KMS-11 (cell line): ENCODE data around the gene MRO.

Experiments
- H2AFZ ChIP-seq: fragments of 200-600 bp; sonication (generic); 2 replicates; pipeline ENCODE4 v1.6.1; 2016; ENCODE audit warnings: antibody characterized with exemption, mixed run types, low read depth
- H3K27ac ChIP-seq: fragments of 200-600 bp; sonication (generic); 2 replicates; pipeline ENCODE4 v1.6.1; 2016; ENCODE audit warnings: mild to moderate bottlenecking, mixed run types
- H3K27me3 ChIP-seq: fragments of 200-600 bp; sonication (generic); 2 replicates; pipeline ENCODE4 v1.6.1; 2017; ENCODE audit warnings: mild to moderate bottlenecking, low read depth, mixed run types, moderate library complexity; ENCODE audit not compliant: insufficient read depth
- H3K36me3 ChIP-seq: fragments of 200-600 bp; sonication (generic); 2 replicates; pipeline ENCODE4 v1.6.1; 2017; ENCODE audit warnings: mild to moderate bottlenecking, mixed run types; ENCODE audit not compliant: insufficient read depth
- H3K4me1 ChIP-seq: fragments of 200-600 bp; sonication (generic); 2 replicates; pipeline ENCODE4 v1.6.1; 2016; ENCODE audit warnings: mild to moderate bottlenecking, low read depth, mixed run types; ENCODE audit not compliant: poor library complexity, severe bottlenecking
- H3K4me2 ChIP-seq: fragments of 200-600 bp; sonication (generic); 2 replicates; pipeline ENCODE4 v1.7.0; 2016; ENCODE audit warnings: mild to moderate bottlenecking, mixed run types
- H3K4me3 ChIP-seq: fragments of 200-600 bp; sonication (generic); IDR thresholded peaks from 2 replicates; pipeline ENCODE4 v1.6.1; 2017; ENCODE audit warnings: low read depth, low read length, mixed read lengths; ENCODE audit not compliant: insufficient read depth
- H3K79me2 ChIP-seq: fragments of 200-600 bp; sonication (generic); 2 replicates; pipeline ENCODE4 v1.6.1; 2016; ENCODE audit warnings: low read depth, mixed run types; ENCODE audit not compliant: insufficient read depth
- H3K9ac ChIP-seq: fragments of 200-600 bp; sonication (generic); 2 replicates; pipeline ENCODE4 v1.6.1; 2016; ENCODE audit warnings: mild to moderate bottlenecking, mixed run types
- H4K20me1 ChIP-seq: fragments of 200-600 bp; sonication (generic); 2 replicates; pipeline ENCODE4 v1.6.1; 2016; ENCODE audit warnings: mild to moderate bottlenecking, mixed run types; ENCODE audit not compliant: insufficient read depth
- CTCF ChIP-seq: fragments of 200-600 bp; sonication (generic); conservative IDR thresholded peaks from 2 replicates; pipeline ENCODE4 v1.6.1; 2017; ENCODE audit warnings: low read depth, mild to moderate bottlenecking, antibody characterized with exemption, low read length, moderate library complexity, mixed read lengths

Gene MRO

DNA sequence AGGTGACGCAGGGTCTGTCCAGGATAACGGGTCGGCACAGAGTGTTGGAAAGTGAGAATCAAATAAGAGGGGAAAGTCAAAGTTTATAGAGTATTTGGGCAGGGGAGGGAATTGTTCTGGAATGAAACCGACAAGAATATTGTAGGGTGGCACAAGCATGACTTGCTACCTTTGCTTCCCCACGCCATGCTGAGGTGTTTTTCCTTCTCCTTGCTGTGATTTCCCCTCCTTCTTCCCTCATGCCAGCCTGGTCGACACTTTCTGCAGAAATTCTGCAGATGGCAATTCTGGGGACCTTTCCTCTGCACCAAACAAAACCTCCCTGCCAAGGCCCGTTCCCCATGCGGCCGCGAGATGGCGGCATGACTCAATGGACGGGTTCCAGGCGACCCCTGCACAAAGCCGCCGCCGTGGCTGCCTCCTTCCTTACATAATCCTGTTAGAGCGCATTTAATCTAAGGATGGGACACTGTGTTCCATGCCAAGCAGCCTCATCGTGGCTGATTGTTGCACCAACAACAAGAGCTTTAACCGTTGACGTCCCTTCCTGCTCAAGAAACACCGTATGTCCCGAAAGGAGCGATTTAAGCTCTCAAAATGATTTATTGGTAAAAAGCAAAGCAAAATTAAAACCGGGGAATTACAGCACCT is at the start of gene MRO:
Gene MRO, minus strand, starts transcription at position 289 of the 651 bp plus-strand sequence. CDS start 10,616 bp downstream, outside the sequence.
- no peak within 1 kb of the TSS for H3K4me3 ChIP-seq
- H4K20me1 ChIP-seq: no peaks in the 10 kb centered on the region
- H3K27ac ChIP-seq: no peak within 1 kb of the TSS
- peaks cover 14% of the 10 kb centered on the region for H3K4me1 ChIP-seq
- no peak within 1 kb of the TSS for H3K9ac ChIP-seq
- H3K36me3 ChIP-seq: no peaks in the 10 kb centered on the region
- H2AFZ ChIP-seq: peak within 1 kb of the TSS; percentile 58
- H3K4me2 ChIP-seq: peak within 1 kb of the TSS; percentile 59
- H3K27me3 ChIP-seq: no peaks in the 10 kb centered on the region
- peak; percentile 97 for TF ChIP-seq CTCF
- no peaks in the 10 kb centered on the region for H3K79me2 ChIP-seq

DNA sequence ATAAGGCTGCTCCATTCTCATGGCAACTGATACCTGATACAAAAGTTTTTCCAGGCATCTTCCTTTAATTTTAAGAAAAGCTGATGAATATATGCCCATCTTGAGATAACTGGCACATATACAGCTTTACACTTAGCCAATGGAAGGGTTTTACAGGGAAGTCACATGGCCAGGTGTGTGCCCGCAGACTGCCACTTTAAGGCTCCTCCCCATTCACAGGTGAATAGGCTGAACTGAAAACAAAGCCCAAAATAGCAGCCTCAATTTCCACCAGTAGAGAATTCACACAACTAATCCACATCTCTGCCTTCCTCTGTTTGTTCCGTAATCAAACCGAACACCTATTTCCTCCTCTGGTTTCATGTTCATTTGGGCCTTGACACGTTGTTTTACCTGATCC is 49.3 kb upstream of the MRO start:
- Histone ChIP-seq H3K4me1 (no peaks in the 10 kb centered on the region), H2AFZ (no peak overlapping the region), H4K20me1 (no peaks in the 10 kb centered on the region), H3K9ac (no peak overlapping the region), H3K27ac (no peak overlapping the region), H3K4me3 (no peak overlapping the region), H3K36me3 (no peaks in the 10 kb centered on the region), H3K27me3 (no peaks in the 10 kb centered on the region), H3K4me2 (no peak overlapping the region), H3K79me2 (no peaks in the 10 kb centered on the region)
- no peak for TF ChIP-seq CTCF

DNA sequence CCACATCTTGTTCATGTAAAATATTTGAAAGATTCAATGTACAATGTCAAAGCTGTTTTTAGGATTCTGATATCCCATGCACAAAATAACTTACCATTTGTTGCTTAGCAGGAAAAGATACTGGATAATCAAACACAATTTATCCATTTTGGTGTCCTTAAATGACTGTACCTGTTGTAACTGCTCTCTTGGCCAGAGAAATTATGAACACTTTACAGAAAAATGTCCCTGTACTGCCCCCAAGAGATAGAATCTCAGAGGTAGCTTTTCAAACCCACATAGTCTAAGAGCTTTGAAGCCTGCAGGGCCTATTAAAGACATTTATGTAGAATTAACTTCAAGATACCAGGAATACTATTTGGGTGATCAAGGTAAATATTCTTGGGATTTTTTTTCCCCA is 46.9 kb upstream of the MRO start:
- no peaks in the 10 kb centered on the region for H3K79me2 ChIP-seq
- no peaks in the 10 kb centered on the region for H4K20me1 ChIP-seq
- no peaks in the 10 kb centered on the region for H3K36me3 ChIP-seq
- H3K4me2 ChIP-seq: no peak overlapping the region
- no peaks in the 10 kb centered on the region for H3K27me3 ChIP-seq
- TF ChIP-seq CTCF: 0 out of 2 replicates have a peak, but pooled peaks have one; percentile 21
- no peak overlapping the region for H3K9ac ChIP-seq
- H3K27ac ChIP-seq: no peak overlapping the region
- H3K4me3 ChIP-seq: no peak overlapping the region
- no peak overlapping the region for H2AFZ ChIP-seq
- no peaks in the 10 kb centered on the region for H3K4me1 ChIP-seq

GRCh38 chr18:50863840-50864375 is 44.1 kb upstream of the MRO start:
- Histone ChIP-seq H2AFZ (no peak overlapping the region), H3K4me1 (no peaks in the 10 kb centered on the region), H3K4me2 (no peak overlapping the region), H3K9ac (no peak overlapping the region), H3K27me3 (no peaks in the 10 kb centered on the region), H3K4me3 (no peak overlapping the region), H3K36me3 (no peaks in the 10 kb centered on the region), H3K79me2 (no peaks in the 10 kb centered on the region), H3K27ac (no peak overlapping the region), H4K20me1 (no peaks in the 10 kb centered on the region)
- TF ChIP-seq CTCF: no peak
